Stimulated activated CD4-positive, alpha-beta T cell treated with anti-CD3 and anti-CD28 coated beads, Interleukin-4, amount 100 ng/mL, for 4 hours (primary cell): ENCODE data around the gene SH2B3.
"Not testable (repeated sequence)": the region's sequence is repeated elsewhere in the genome, so short reads cannot be mapped to it uniquely, and the experiment has no call there.

ENCODE experiments used
- DNase-seq, 2 experiments: peaks; one replicate each; pipeline ENCODE4 v3.0.0-alpha.2; 2020

The SH2B3 gene

DNA sequence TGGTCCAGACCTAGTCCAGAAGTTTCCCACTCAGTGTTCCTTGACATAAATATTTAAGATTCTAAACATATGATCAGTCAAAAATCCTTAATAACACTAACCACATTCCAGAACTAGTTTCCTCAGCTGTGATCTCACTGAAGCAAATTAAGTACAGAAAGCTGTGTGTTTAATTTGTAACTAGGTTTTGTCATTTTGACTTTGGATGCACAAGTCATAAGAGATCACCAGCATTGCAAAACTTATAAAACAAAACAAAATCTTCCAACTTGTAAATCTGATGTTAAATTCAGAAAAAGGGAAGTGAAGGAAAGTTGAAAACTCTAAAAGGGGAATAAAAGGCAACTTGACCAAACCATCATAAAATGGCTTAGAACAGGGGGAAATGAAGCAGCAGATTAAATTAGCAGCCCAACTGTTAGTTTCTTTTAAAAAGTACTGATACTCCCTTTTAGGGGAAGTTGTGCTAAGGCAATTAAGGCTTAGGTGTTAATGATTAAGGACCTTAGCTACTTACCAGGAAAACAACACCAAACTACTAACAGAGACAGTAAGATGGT is 56.6 kb downstream of the SH2B3 start:
- no peak for DNase-seq

DNA sequence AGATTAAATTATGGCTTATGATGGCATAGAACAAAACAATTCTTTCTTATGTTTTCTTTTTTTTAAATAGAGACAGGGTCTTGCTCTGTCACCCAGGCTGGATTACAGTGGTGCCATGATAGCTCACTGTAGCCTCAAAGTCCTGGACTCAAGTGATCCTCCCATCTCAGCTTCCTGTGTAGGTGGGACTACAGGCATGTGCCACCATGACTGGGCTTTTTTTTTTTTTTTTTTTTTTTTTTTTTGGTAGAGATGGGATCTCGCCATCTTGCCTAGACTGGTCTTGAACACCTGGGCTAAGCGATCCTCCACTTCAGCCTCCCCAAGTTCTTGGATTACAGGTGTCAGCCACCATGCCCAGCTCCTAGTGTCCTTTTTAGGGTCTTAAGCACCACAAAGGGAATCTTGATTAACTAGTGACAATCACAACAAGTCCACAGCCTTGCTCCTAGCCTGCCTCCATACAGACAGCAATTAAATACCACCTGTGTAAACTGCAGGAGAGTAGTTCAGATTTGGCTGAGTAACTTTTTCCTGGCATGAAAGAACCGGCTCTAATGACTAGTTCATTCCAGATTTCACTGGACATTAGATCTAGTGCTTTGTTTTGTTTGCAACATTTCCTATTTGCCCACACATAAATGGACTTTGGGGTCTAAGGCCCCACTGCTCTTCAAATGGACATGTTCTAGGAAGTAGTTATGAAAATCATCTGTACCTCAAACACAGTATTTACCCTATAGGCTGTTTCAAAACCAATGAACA is 61.6 kb downstream of the SH2B3 start:
- no peak for DNase-seq

- DNase-seq, result no peak
These were observed 62.1 kb downstream of the SH2B3 start for GRCh38 chr12:111467857-111468241.

DNA sequence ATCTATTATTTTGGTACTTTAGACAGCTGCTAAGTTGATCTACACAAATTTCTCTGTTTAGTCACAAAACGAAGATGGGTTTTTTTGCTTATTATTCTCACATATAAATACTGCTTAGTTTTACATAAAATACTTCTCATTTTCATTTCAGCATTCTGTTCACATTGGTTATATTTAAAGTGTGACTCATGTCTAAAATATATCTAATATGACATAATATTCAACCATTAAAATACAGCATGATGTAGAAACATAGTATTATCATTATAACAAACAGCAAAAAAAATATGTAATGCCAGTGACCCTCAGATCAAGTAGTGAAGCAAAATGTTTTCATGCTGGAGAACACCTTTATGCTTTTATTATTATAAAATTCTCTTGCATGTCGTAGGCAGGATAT is 63.7 kb downstream of the SH2B3 start:
- no peak for DNase-seq

- DNase-seq, result no peak
These were observed 65.5 kb downstream of the SH2B3 start for GRCh38 chr12:111471236-111471635.

DNA sequence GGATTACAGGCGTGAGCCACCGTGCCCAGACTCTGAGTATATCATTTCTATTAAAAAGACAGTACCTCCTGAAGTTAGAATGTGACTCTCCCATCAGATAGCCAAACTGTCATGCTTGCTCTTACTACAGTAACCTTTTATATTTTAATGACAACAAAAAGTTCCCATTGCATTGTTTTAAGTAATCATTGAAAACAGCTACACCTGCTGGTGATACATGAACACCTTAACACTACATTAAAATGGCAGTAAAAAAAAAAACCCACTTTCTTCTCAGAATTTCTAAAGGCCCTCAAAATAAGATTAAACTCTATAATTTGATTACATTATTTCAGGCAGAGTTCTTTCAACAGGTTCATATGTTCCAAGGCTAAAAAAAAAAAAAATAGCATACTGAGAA is 76.7 kb downstream of the SH2B3 start:
- no peak for DNase-seq

DNA sequence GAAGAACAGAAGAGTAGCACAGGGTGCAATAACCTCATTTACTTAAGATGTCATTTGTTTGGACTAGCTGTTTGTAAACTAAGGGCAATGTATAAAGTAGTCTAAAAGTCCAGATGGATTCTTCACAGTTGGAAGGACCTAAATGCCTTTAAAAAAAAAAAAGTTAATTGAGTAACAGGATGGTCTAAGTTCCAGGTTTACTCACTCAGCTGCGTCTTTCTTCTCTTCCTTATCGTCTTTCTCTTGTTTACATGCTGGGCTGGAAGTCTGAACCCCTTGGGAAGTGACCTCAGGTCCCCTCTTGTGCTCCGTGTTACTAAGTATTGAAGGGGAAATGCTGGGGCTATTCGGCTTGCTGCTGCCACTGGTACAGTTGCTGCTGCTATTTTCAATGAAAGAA is 82.5 kb downstream of the SH2B3 start:
- DNase-seq, result no peak

GRCh38 chr12:111488798-111489197 is 83.1 kb downstream of the SH2B3 start:
- DNase-seq, result no peak

DNA sequence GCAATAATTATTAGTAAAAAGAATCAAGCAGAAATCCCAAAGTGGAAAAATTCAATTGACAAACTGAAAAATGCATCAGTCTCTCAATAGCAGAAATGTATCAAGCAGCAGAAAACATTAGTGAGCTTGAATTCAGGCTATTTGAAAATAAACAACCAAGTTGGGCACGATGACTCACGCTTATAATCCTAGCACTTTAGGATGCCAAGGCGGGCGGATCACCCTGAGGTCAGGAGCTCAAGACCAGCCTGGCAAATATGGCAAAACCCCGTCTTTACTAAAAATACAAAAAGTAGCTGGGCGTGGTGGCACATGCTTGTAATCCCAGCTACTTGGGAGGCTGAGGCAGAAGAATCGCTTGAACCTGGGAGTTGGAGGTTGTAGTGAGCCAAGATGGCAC is 87.3 kb downstream of the SH2B3 start:
- DNase-seq, result not testable (repeated sequence)

DNA sequence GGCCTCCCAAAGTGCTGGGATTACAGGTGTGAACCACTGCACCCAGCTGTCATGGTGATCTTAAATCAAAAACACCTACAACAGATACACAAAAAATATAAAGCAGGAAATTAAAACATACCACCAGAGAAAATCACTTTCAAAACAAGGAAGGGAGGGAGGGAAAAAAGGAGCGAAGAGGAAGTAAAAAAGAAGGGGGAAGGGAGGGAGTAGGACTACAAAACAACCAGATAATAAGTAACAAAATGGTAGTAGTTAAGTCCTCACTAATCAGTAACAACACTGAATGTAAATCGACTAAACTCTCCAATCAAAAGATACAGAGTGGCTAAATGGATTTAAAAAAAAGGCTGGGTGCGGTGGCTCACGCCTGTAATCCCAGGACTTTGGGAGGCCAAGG is 89.0 kb downstream of the SH2B3 start:
- no peak for DNase-seq
